GM19035 (cell line): ENCODE data around the gene C1orf226.
"Not testable (repeated sequence)": the region's sequence is repeated elsewhere in the genome, so short reads cannot be mapped to it uniquely, and the experiment has no call there.

Source experiments
- ATAC-seq: cut with Tn5 transposase; IDR thresholded peaks from one replicate; pipeline ENCODE4 v1.9.1; 2021; ENCODE audit not compliant: unreplicated experiment

Gene C1orf226

DNA sequence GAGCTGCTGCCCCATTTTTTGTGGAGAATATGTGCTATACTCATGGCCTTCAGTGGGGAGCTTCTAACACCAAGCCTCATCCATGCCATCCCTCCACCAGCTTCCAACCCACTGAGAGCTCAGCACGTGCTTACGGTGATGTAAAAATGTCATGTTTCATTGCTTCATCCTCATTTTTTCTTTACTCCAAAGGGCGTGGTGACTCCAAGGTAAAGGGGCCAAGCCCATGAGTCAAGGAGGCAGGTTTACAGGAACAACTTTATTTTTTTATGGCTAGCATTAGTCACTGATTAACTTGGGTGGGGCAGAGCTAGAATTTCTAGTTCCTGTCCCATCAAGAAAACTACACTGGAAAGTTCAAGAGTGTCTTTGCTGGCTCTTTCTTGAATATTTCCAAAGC, at the start of gene C1orf226:
C1orf226 (plus strand) TSS at position 346 of the 400 bp plus-strand sequence. CDS start 174 bp downstream, outside the sequence.
- no peak for ATAC-seq

GRCh38 chr1:162333991-162334390, 47.5 kb upstream of the C1orf226 start:
- ATAC-seq, result no peak

- no peak for ATAC-seq
Measured at GRCh38 chr1:162335126-162335525, 46.4 kb upstream of the C1orf226 start.

- no peak for ATAC-seq
Measured at GRCh38 chr1:162336621-162337285, 44.8 kb upstream of the C1orf226 start.

DNA sequence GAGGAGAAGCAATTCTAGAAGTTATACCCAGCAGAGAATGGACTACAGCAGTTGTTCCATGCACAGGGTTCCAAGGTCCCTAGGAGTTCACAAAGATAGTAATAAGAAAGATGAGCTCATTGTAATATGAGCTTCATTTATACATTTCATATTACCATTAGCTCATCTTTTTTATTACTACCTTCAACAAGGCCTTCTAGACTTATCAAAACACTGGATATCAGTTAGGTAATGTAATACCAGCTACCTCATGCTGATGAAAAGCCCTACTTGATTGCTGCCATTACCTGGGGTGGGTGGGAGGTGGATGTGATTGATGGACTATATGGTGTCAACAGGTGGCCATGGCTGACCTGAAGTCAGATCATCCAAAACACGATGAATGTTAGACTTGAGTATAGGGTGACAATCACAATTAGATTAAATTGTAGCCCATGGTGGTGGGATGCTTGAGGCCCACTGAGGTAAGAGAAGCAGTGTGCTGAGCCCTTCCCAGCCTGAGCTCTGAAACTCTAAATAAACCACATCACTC, 39.0 kb upstream of the C1orf226 start:
- ATAC-seq, result no peak

DNA sequence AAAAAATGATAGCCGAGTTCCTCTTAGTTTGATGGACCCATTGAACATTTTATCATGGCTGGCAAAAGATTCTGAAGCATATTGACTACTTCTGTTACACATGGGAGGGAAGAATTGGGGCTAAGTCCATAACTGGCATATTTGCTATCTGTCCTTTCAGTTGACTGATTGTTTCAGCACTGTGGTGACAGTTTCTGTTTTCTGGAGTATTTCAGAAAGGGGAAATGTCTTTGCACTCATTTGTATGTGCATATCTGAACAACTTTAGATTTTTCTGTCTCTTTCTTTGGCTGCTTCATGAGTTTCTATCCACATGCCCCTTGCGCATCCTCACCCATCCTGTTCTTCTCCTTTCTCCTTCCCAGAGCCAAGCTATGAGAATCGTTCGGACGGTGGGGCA, 38.1 kb upstream of the C1orf226 start:
- no peak for ATAC-seq

- ATAC-seq, result no peak
Measured at GRCh38 chr1:162347281-162347680, 34.2 kb upstream of the C1orf226 start.

- no peak for ATAC-seq
Measured at GRCh38 chr1:162349635-162350330, 31.7 kb upstream of the C1orf226 start.

DNA sequence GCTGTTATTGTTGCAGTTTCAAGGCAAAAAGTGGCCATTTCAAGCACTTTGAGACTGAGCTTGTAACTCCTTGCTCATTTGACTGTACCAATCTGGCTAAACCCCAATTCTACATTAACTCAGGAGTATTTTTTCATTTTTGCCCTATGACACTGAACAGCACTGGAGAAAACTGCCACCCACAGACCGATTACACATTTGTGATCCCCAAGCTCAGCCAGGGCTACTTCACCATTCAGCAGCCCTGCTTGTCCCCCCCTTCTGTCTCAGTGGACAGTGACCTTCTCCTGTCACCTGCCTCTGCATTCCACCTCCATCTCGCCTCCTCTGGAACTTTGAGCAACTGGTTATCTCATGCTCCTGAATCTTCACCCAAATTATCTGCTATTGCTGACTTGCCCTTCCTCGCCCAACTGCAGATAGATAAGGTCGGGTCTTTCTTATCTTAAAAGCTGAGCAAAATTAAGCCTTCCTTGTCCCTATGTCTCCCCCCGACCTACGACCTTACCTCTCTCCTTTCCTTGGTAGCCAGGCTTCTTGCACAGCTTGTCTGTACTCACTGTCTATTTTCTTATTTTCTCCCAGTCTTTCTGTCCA, 30.2 kb upstream of the C1orf226 start:
- ATAC-seq, result no peak

DNA sequence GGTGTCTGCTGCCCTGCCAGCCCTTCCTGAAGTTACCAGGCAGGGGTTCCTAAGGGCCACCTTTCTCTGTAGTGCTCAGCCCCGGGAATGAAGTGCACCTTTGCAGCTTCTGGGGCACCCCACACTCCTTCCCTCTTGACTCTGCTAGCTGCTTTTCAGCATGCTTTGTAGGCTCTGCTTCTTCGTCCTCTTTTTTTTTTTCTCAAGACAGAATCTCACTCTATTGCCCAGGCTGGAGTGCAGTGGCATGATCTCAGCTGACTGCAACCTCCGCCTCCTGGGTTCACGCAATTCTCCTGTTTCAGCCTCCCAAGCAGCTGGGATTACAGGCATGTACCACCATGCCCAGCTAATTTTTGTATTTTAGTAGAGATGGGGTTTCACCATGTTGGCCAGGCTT, 29.7 kb upstream of the C1orf226 start:
- ATAC-seq, result not testable (repeated sequence)

GRCh38 chr1:162353078-162353477, 28.4 kb upstream of the C1orf226 start:
- no peak for ATAC-seq

DNA sequence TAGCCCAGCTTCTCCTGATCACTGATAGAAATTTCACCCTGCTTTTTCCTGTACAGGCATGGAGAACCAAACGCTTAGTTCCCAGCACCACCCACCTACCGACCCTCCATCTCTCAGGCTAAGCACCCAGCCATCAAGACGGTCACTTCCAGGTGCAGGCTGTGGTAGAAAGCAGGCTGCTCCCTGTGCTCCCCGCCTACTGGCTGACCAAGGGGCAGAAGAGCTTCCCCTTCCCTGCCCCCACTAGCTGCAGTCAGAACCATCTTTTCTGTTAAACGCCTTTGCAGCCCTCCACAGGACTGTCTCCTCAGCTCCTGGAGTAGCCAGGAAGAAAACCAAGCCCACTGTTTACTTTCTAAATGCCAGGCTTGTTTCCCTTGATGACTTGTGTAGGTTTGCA, 27.8 kb upstream of the C1orf226 start:
- no peak for ATAC-seq

GRCh38 chr1:162357681-162358266, 23.8 kb upstream of the C1orf226 start:
- no peak for ATAC-seq

DNA sequence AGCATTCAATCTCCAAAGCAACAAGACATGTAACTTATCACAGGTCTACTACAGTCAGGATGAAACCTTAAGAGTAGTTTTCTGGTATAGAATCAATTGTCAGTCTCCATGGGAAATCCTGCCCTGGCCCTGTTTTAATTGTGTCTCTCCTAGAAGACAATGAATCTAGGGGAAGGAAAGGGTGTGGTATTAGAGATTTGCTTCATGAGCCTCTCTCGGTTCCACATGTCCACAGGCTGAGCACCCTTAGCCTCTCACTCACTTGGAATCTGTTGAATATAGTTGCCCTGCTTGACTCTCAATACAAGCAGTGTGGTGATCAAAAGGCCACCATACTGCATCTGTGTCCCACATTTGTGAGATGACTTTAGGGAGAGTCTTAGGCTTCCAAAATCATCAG, 22.6 kb upstream of the C1orf226 start:
- no peak for ATAC-seq

DNA sequence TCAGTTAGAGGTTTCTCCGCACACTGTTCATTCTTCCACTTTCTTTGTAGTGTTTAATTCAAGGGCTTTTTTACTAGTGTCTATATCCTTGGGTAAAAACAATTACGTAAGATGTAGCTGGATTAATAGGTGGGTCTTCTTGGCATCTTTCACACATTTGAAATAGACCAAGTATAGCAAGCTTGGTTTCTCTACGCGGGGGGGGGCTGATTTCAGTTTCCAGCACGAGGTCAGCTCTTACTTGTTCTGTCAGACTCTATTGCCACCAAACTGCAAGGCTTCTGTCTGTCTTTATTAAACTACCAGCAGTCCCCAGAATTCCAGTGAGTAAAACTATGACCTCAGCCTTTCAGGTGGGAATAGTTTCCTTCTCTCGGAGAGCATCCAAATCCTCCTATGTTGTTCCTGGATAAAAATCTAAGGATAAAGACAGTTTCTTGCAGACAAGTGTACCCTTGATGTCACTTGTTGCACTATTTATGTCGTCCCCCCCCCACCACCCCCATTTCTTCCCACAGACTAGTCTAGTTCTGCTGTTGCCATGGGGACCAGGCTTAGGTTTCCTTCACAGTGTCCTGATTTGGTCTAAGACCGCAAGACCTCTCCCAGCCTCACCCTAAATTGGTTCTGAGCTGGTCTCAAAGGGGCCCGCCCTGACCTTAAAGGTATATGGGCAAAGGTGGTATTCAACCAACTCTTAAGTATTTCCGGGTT, 21.8 kb upstream of the C1orf226 start:
- no peak for ATAC-seq

GRCh38 chr1:162360237-162360873, 21.2 kb upstream of the C1orf226 start:
- no peak for ATAC-seq

GRCh38 chr1:162360874-162361260, 20.7 kb upstream of the C1orf226 start:
- no peak for ATAC-seq

DNA sequence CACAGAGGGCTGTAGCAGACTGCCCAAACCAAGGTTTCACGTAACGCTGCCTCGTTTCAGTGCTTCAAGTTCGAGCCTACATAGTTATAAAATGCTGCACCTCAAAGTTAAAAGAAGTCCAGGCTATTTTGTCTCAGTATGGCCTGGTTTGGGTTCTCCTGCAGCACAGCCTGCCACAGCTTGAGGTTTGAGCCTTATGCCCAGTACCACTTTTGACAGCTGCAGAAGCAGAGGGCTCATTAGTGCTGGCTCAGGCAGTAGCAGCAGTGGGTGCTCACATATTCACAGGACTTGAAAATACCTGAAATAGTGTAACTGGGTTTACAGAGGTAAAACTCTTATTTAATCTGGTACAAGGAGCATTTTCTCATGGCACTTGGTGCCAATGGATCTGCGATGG, 20.2 kb upstream of the C1orf226 start:
- no peak for ATAC-seq

DNA sequence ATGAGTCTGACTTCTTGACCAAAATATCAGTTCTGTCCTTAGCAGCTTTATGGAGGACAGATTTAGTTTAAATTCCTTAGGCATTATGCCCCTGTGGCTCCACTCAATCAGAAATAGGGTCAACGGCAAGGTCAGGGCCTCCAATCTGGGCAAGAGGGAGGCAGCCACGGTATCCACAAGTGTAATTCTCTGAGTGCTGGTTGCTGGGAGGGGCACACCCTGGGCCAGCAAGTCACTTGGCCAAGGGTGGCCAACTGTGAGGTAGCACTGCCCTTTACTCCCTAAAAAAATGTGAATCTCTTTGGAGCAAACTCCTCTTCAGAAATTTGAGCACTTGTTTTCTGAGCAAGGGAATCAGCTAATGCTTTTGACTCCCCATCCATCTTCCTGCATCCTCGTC, 17.7 kb upstream of the C1orf226 start:
- ATAC-seq, result no peak

DNA sequence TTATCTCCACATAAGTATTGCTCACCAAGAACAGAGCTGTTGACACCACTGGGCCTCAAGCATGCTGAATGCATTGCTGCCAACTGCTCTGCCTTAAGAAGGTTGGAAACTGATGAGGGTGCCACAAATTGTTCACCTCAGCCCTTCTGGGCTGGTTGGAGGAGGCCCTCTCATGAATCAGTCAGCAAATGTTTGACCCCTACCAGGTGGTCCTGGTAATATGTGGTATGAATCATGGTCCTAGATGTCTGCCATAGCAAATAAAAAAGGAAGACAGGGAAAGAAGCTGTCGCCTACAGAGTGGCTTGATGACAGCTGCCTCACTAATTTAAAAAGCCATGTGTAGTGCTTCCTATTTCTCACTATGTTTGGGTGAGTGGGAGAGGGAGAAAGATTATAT, 17.0 kb upstream of the C1orf226 start:
- ATAC-seq, result no peak
